Vagina (tissue), 2 donors: ENCODE data around the gene PPFIBP2. TPM values are rescaled to one million over a fixed set of nuclear protein-coding genes. Genes with fewer than 3 reads are reported as not detected.

ENCODE experiments used
- DNase-seq, 2 donors: peaks; one replicate each; pipeline ENCODE4 v3.0.0-alpha.2; 2017; ENCODE audit errors: extremely low spot score in 2 of 2
- H3K27ac ChIP-seq: fragments of 200-600 bp; sonication (generic); one replicate; pipeline ENCODE4 v1.5.1; 2019
- H3K27me3 ChIP-seq: fragments of 200-600 bp; sonication (generic); one replicate; pipeline ENCODE4 v1.5.1; 2019
- H3K36me3 ChIP-seq, 2 donors: fragments of 200-600 bp; sonication (generic); one replicate each; pipeline ENCODE4 v1.5.1; 2017 to 2019
- H3K4me1 ChIP-seq: fragments of 200-600 bp; sonication (generic); one replicate; pipeline ENCODE4 v1.5.1; 2019
- H3K4me3 ChIP-seq, 2 donors: fragments of 200-600 bp; sonication (generic); 1 replicate in 1 of 2; 2 replicates in 1 of 2; pipeline ENCODE4 v1.5.1; 2016 to 2019
- H3K9me3 ChIP-seq: fragments of 200-600 bp; sonication (generic); one replicate; pipeline ENCODE4 v1.5.1; 2019
- CTCF ChIP-seq, 3 experiments: fragments of 450-650 bp in 2 of 3; fragments of 200-600 bp in 1 of 3; sonication (generic) in 1 of 3; IDR thresholded peaks; one replicate each; pipeline ENCODE4 v1.5.1; 2017 to 2019; ENCODE audit warnings: antibody characterized with exemption in 3 of 3, mild to moderate bottlenecking in 2 of 3, moderate library complexity in 2 of 3
- POLR2A ChIP-seq, 2 donors: fragments of 450-650 bp; IDR thresholded peaks; one replicate each; pipeline ENCODE4 v1.6.1; 2017; ENCODE audit warnings: antibody characterized with exemption in 2 of 2, mild to moderate bottlenecking in 2 of 2, moderate library complexity in 2 of 2
- POLR2AphosphoS5 ChIP-seq, 2 donors: sonication (generic); formaldehyde crosslinking; IDR thresholded peaks; one replicate each; pipeline ENCODE4 v1.9.0; 2017; ENCODE audit warnings: antibody characterized with exemption in 2 of 2, mild to moderate bottlenecking in 2 of 2, low read depth in 1 of 2; ENCODE audit not compliant: insufficient read depth in 1 of 2
- intact Hi-C: fragments of 100-400 bp; cut with DNase I; formaldehyde crosslinking; loops from one replicate; pipeline ENCODE4 v1.15.1; 2023
- total RNA-seq: library from RNA; depleted of rRNA; stranded (reverse); fragments of >200 nt; gene quantifications from one replicate; pipeline ENCODE4 v1.2.3, GENCODE V29; 2016

Gene PPFIBP2
- total RNA-seq, 1 donor from 2014 or later: 48.1 TPM

- intact Hi-C loops: no loop called here
- no peak overlapping the region for H3K27ac ChIP-seq
Observed at GRCh38 chr11:7495882-7496551, 17.8 kb upstream of the PPFIBP2 start.

GRCh38 chr11:7498193-7498592 is 15.6 kb upstream of the PPFIBP2 start:
- no peak overlapping the region for H3K27ac ChIP-seq
- peaks cover 12% of the 10 kb centered on the region for H3K4me1 ChIP-seq
- intact Hi-C loops: no loop called here
- TF ChIP-seq POLR2AphosphoS5 (IDR thresholded peaks at IDR 0.05; ENCODE audit: insufficient read depth in 1 of 2, low read depth in 1 of 2) (no peak), POLR2A (IDR thresholded peaks at IDR 0.05) (no peak), CTCF (IDR thresholded peaks at IDR 0.05) (no peak)
- no peak overlapping the region for H3K4me3 ChIP-seq
- no peaks in the 10 kb centered on the region for H3K9me3 ChIP-seq
- DNase-seq: no peak
- H3K27me3 ChIP-seq: no peaks in the 10 kb centered on the region
- H3K36me3 ChIP-seq: peaks cover 0 to 5% of the 10 kb centered on the region in 2 donors

More at GRCh38 chr11:7495882-7496551, 17.8 kb upstream of the PPFIBP2 start:
- no peaks in the 10 kb centered on the region for H3K9me3 ChIP-seq
- no peak for DNase-seq
- H3K4me1 ChIP-seq: peaks cover 14% of the 10 kb centered on the region
- TF ChIP-seq CTCF (IDR thresholded peaks at IDR 0.05) (no peak), POLR2AphosphoS5 (IDR thresholded peaks at IDR 0.05; ENCODE audit: insufficient read depth in 1 of 2, low read depth in 1 of 2) (no peak), POLR2A (IDR thresholded peaks at IDR 0.05) (no peak)
- H3K4me3 ChIP-seq: no peak overlapping the region
- peaks cover 0 to 5% of the 10 kb centered on the region in 2 donors for H3K36me3 ChIP-seq
- no peaks in the 10 kb centered on the region for H3K27me3 ChIP-seq

GRCh38 chr11:7499081-7499480 is 14.7 kb upstream of the PPFIBP2 start:
- Histone ChIP-seq H3K36me3 (peaks cover 0 to 5% of the 10 kb centered on the region in 2 donors), H3K9me3 (no peaks in the 10 kb centered on the region), H3K27me3 (no peaks in the 10 kb centered on the region), H3K4me3 (no peak overlapping the region), H3K27ac (no peak overlapping the region), H3K4me1 (peaks cover 7% of the 10 kb centered on the region)
- no peak for DNase-seq
- intact Hi-C loops: no loop called here
- no peak for TF ChIP-seq POLR2A (IDR thresholded peaks at IDR 0.05)
- no peak for TF ChIP-seq POLR2AphosphoS5 (IDR thresholded peaks at IDR 0.05; ENCODE audit: insufficient read depth in 1 of 2, low read depth in 1 of 2)
- no peak for TF ChIP-seq CTCF (IDR thresholded peaks at IDR 0.05)

GRCh38 chr11:7500251-7500650 is 13.5 kb upstream of the PPFIBP2 start:
- Histone ChIP-seq H3K36me3 (peaks cover 0 to 5% of the 10 kb centered on the region in 2 donors), H3K27ac (no peak overlapping the region), H3K4me3 (no peak overlapping the region), H3K9me3 (no peaks in the 10 kb centered on the region), H3K27me3 (no peaks in the 10 kb centered on the region), H3K4me1 (peaks cover 7% of the 10 kb centered on the region)
- no peak for DNase-seq
- intact Hi-C loops: no loop called here
- TF ChIP-seq POLR2AphosphoS5 (IDR thresholded peaks at IDR 0.05; ENCODE audit: insufficient read depth in 1 of 2, low read depth in 1 of 2) (no peak), POLR2A (IDR thresholded peaks at IDR 0.05) (no peak), CTCF (IDR thresholded peaks at IDR 0.05) (no peak)

GRCh38 chr11:7501251-7501650 is 12.5 kb upstream of the PPFIBP2 start:
- no peak for TF ChIP-seq POLR2A (IDR thresholded peaks at IDR 0.05)
- TF ChIP-seq CTCF (IDR thresholded peaks at IDR 0.05): no peak
- TF ChIP-seq POLR2AphosphoS5 (IDR thresholded peaks at IDR 0.05; ENCODE audit: insufficient read depth in 1 of 2, low read depth in 1 of 2): no peak
- intact Hi-C loops: no loop called here
- peaks cover 7% of the 10 kb centered on the region for H3K4me1 ChIP-seq
- H3K27me3 ChIP-seq: no peaks in the 10 kb centered on the region
- DNase-seq: no peak
- no peaks in the 10 kb centered on the region for H3K36me3 ChIP-seq
- H3K27ac ChIP-seq: no peak overlapping the region
- H3K4me3 ChIP-seq: no peak overlapping the region
- H3K9me3 ChIP-seq: no peaks in the 10 kb centered on the region
